T-helper 2 cell treated with Interferon-gamma antibody and Interleukin-4, amounts not matched to agents 100 ng/mL and 5 ng/mL, for 36 hours (primary cell): ENCODE measurements around the gene NEK10. TPM values are rescaled to one million over a fixed set of nuclear protein-coding genes. Genes with fewer than 3 reads are reported as not detected.

Experiments
- intact Hi-C: fragments of 100-400 bp; cut with micrococcal nuclease; formaldehyde crosslinking; loops from one replicate; pipeline ENCODE4 v1.15.1; 2023
- total RNA-seq: library from RNA; stranded (reverse); gene quantifications from 2 replicates; pipeline ENCODE4 v1.2.3, GENCODE V29; 2022

The NEK10 gene
- total RNA-seq, 1 donor from 2014 or later: 1.5 TPM

- intact Hi-C loops: loop anchor here (2.0 kb wide), 1 partner anchor 120 kb away; no protein-coding TSS in a partner anchor
Observed at GRCh38 chr3:27254896-27255295, 114.3 kb downstream of the NEK10 start.

DNA sequence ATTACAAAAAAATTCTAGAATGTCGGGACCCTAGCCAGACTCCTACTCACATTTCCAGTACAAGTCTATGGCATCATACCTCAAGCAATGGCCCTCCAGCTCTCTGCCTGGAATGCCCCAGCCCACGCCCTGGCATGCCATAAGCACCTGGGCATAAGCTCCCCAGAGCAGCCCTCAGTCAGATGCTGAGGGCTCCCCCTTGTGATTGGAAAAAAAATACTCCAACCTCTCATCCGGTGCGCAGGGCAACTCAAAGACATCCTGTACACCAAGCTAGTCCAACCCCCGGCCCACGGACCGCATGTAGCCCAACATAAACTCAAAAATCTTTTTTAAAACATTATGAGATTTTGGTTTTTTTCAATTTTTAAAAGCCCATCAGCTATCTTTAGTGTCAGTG is 115.4 kb downstream of the NEK10 start:
- intact Hi-C loops: loop anchor here (2.0 kb wide), 1 partner anchor 119 kb away; no protein-coding TSS in a partner anchor

GRCh38 chr3:27253391-27253790 is 115.8 kb downstream of the NEK10 start:
- intact Hi-C loops: no loop called here

GRCh38 chr3:27252646-27253045 is 116.5 kb downstream of the NEK10 start:
- intact Hi-C loops: no loop called here

GRCh38 chr3:27244374-27244773 is 124.8 kb downstream of the NEK10 start:
- intact Hi-C loops: no loop called here

DNA sequence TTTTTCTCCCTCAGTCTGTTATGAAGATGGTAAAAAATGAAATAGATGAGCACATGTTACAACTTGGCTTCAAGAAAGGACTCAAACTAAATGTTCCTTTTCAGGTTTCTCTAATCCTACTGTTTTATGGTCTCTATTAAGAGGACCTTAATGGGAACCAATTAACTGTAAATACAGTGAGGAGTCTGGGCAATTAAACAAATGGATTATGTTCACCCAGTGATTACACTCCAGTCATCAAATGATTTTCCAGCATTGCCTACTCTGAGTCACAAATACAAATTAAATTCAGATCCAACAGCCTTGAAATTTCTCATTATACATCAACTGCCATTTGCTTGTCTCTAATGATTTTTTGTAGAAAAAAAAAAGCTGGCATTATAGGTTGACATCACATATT is 129.2 kb downstream of the NEK10 start:
- intact Hi-C loops: no loop called here

GRCh38 chr3:27228805-27229204 is 140.4 kb downstream of the NEK10 start:
- intact Hi-C loops: no loop called here

GRCh38 chr3:27224197-27224596 is 145.0 kb downstream of the NEK10 start:
- intact Hi-C loops: no loop called here

- intact Hi-C loops: no loop called here
Observed at GRCh38 chr3:27221264-27221932, 147.8 kb downstream of the NEK10 start.

DNA sequence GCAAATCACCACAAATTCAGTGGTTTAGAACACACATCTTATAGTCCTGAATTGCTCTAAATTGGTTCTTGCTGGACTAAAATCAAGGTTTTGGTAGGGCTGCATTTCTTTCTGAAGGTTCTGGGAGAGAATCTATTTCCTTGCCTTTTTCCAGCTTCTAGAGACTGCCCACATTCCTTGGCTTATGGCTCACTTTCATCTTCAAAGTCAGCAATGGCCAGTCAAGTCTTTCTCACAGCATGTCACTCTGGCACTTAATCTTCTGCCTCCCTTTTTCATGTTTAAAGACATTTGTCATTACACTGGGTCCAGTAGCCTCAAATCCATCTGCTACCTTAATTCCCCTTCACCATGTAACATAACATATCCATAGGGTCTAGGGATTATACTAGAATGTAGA is 149.0 kb downstream of the NEK10 start:
- intact Hi-C loops: no loop called here

GRCh38 chr3:27219127-27219845 is 149.9 kb downstream of the NEK10 start:
- intact Hi-C loops: no loop called here

DNA sequence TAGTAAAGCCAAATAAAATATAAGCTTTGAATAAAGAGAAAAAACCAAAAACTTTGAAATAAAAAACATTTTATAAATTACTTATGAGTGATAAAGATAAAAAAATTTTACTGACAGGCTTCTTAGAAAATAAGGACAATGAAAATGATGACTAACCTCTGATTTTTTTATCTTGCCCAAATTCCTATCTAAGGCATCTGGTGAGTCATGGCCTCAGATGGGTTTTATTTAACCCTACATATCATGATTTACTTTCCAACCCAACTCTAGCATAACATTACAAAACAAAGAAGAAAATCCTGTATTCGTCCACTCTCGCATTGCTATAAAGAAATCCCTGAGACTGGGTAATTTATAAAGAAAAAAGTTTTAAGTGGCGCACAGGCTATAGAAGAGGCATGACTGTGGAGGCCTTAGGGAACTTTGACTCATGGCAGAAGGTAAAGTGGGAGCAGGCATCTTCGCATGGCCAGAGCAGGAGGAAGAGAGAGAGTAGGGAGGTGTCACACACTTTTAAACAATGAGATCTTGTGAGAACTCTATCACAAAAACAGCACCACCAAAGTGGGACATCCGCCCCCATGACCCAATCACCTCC is 152.1 kb downstream of the NEK10 start:
- intact Hi-C loops: no loop called here

DNA sequence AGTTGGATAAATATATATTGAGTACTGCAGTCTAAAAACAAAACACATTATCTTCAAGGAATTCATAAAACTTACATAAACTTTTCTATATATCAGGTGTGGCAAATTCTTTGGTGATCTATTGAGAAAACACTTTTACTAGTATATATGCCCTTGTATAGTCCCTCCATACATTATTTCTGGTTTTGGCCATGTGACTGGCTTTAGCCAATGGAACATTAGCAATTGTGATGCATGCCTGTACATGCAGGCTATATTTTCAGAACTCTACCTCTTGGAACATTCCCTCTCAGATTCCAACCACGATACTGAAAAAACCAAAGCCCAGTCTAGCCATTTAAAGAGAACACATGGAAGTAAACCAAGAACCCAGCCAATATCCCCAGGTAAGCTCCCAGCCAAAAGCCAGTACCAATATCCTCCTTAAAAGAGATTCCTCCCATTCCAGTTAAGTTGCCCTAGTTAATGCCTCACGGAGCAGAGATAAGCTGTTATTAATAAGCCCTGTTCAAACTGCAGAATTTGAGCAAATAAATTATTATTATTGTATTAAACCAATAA is 152.8 kb downstream of the NEK10 start:
- intact Hi-C loops: no loop called here

- intact Hi-C loops: no loop called here
Observed at GRCh38 chr3:27213450-27213849, 155.7 kb downstream of the NEK10 start.

DNA sequence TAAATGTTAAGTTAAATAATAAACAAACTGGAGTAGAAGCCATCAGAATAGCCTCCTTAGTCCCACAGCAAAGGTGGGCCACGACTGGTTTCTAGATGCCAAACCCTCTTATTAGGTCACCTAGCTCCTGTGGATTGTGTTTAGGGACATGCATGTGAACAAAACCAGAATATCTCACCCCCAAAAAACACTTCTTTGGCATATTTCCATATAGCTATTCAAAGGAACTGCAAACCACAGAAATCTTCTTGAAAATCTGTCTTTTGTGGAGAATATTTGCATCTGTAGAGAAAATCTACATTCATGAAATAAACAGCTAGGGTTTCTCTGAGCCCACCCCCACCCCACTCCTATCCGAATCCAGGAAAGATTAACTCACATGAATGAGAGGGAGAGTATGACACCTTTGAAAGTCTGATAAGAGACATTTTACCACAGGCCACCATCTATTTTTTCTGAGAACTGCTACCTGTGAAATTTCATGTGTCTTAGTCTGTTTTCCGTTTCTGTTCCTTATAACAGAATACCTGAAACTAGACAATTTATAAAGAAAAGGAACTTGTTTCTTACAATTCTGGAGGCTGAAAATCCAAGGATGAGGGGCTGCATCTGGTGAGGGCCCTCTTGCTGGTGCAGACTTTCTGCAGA is 159.4 kb downstream of the NEK10 start:
- intact Hi-C loops: no loop called here

- intact Hi-C loops: no loop called here
Observed at GRCh38 chr3:27208961-27209616, 160.1 kb downstream of the NEK10 start.

- intact Hi-C loops: no loop called here
Observed at GRCh38 chr3:27202959-27203358, 166.2 kb downstream of the NEK10 start.

- intact Hi-C loops: no loop called here
Observed at GRCh38 chr3:27201492-27201891, 167.7 kb downstream of the NEK10 start.

GRCh38 chr3:27200721-27201489 is 168.3 kb downstream of the NEK10 start:
- intact Hi-C loops: no loop called here

- intact Hi-C loops: no loop called here
Observed at GRCh38 chr3:27194861-27195483, 174.2 kb downstream of the NEK10 start.
